ENCODE measurements around the gene PRSS57. TPM values are rescaled to one million over a fixed set of nuclear protein-coding genes. Genes with fewer than 3 reads are reported as not detected.
A peak's percentile ranks its signal among the peaks of the same experiment; 100 is the strongest.

PRSS57 gene
- total RNA-seq, 1 experiment from 2014 or later = not detected

DNA sequence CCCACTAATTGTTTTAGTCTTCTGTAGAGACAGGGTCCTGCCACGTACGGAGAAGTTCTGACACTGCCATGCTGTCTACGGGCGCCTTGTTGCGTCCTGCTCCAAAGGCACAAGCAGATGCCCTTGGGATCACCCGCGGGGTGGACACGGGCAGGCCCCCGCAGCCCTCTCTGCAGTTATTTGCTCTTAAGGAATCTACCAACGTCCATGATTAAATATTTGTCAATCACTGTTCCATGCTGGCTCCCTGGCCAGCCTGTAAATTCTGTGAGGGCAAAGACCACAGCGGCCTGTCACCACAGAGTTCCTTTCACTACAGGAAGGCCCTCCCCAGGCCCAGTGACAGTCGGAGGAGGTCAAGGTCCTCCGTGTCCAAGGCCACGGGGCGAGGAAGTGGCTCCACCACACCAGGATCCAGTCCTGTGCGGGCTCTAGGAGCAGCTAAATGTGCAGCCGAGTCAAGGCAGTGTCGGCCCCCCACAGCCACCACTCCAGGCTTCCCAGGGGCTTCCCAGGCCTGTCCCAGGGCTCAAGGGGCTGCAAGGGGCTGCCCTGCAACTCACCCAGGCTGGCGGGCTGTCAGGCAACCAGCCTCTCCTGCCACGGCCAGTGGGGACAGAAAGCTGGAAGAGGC is 34.3 kb downstream of the PRSS57 start:
- H3K27me3 ChIP-seq = no peaks in the 10 kb centered on the region
- no peak overlapping the region for H3K27ac ChIP-seq
- H3K36me3 ChIP-seq = no peaks in the 10 kb centered on the region; the same call in 1 of the 2 replicates
- H3K4me1 ChIP-seq = peaks cover 10% of the 10 kb centered on the region
- H3K9me3 ChIP-seq (replicated peaks) = no peaks in the 10 kb centered on the region
- no peak overlapping the region for H3K4me3 ChIP-seq
- no peak for DNase-seq

- Histone ChIP-seq H3K36me3 (peaks cover 7% of the 10 kb centered on the region; the same call in 1 of the 2 replicates), H3K4me1 (peaks cover 10% of the 10 kb centered on the region)
Observed at GRCh38 chr19:658916-659839, 36.1 kb downstream of the PRSS57 start.

DNA sequence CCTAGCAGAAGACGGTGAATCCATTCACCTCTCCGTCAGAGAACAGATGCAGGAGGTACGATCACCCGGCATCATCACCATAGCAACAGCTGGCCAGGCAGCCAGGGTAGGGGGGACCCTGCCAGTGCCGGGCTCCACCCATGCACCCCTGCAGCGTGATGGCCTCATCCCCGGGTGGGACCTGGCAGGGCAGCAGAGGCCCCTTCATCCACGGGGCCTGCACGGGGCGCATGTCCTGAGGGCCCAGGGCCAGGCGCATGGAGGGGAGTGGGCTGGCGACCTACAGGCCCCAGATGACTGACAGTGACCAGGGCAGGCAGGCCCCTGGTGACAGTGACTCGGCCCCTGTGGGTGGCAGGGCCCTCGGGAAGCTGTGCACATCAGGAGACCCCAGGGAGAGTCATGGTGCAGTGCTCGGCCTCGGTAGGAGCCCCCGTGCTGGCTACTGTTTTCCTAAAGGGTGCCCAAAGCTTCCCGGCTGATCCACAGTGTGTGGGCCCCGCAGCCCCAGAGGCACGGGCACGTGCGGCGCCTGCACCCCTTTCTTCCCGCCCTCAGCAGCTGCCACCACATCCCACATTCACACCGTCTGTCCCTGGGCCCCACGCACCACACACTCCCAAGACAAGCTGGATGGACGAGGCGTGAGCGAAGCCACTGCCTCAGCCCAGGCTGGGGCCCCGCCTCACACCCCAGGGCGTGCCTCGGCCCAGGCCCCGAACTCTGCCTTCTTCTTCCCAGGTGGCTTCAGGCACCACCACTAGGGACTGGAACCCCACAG is 37.0 kb downstream of the PRSS57 start:
- Histone ChIP-seq H3K36me3 (peaks cover 13% of the 10 kb centered on the region; the same call in 1 of the 2 replicates), H3K4me1 (peaks cover 10% of the 10 kb centered on the region), H3K27ac (no peak overlapping the region), H3K9me3 (replicated peaks) (no peaks in the 10 kb centered on the region), H3K4me3 (no peak overlapping the region), H3K27me3 (no peaks in the 10 kb centered on the region)
- no peak for DNase-seq

More at GRCh38 chr19:658916-659839, 36.1 kb downstream of the PRSS57 start:
- no peak for DNase-seq
- no peak overlapping the region for H3K4me3 ChIP-seq
- no peak overlapping the region for H3K27ac ChIP-seq
- no peaks in the 10 kb centered on the region for H3K27me3 ChIP-seq
- H3K9me3 ChIP-seq (replicated peaks) = no peaks in the 10 kb centered on the region

DNA sequence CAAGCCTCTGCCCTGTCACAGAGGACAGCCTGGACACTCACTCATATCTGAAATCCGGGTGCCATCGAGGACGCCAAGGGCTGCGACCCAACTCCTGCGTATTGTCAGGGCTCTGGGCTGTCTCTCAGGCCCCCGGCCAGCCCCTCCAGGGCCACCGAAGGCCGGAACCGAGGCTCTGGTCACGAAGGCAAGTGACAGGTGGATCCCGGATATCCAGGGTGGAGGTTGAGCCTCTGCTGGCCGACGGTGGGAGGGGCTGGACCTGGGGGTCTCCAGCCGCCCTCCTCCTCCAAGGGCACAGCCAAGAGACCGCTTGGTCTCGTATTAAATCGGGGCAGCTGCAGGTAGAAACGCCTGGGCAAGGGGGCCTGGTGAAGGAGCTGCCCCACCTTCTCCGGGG is 37.6 kb downstream of the PRSS57 start:
- peaks cover 13% of the 10 kb centered on the region; the same call in 1 of the 2 replicates for H3K36me3 ChIP-seq
- DNase-seq = no peak
- no peak overlapping the region for H3K4me3 ChIP-seq
- no peak overlapping the region for H3K27ac ChIP-seq
- H3K27me3 ChIP-seq = no peaks in the 10 kb centered on the region
- no peaks in the 10 kb centered on the region for H3K9me3 ChIP-seq (replicated peaks)
- H3K4me1 ChIP-seq = peaks cover 10% of the 10 kb centered on the region

DNA sequence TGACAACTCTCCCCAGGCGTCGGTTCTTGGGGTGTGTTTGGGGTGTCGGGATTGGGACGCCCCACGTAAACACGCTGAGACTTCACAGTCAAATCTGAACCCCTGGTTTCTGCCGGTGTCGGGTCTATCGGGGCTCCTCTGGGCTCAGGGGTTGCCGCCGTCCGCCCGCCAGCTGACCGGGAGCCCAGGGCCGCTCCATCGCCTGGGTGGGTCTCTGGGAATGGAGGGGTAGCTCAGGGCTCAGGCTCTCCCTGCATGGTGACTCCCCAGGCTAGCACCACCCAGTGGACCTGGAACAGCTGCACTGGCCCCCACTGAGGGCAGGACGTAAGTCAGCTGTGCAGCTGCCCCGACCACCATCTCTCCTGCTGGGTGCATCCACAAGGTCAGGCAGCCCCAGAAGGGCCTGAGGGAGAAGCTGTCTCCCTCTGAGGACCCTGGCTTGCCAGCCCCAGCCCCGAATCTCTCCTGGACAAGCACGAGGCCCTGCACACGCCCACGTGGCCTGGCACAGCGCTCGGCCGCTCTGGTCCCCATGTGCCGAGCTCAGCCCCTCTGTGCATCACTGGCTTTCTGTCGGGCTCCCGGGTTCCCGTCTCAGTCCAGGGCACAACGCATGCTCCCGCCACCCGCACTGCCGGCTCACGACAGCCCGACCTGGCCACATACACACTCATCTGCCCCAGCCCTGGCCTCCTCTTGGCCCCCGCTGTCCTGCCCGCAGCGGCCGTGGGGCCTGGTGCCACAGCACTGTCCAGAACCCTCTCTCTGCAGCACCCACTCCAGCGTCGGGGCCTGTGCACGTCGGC is 38.3 kb downstream of the PRSS57 start:
- Histone ChIP-seq H3K27me3 (no peaks in the 10 kb centered on the region), H3K36me3 (peaks cover 13% of the 10 kb centered on the region; the same call in 1 of the 2 replicates), H3K4me3 (no peak overlapping the region), H3K27ac (no peak overlapping the region), H3K4me1 (peaks cover 10% of the 10 kb centered on the region), H3K9me3 (replicated peaks) (no peaks in the 10 kb centered on the region)
- peak; percentile 49 to 52 for DNase-seq

GRCh38 chr19:655691-656090 is 39.6 kb downstream of the PRSS57 start:
- Histone ChIP-seq H3K27ac (no peak overlapping the region), H3K27me3 (no peaks in the 10 kb centered on the region), H3K4me1 (peaks cover 10% of the 10 kb centered on the region), H3K9me3 (replicated peaks) (no peaks in the 10 kb centered on the region), H3K4me3 (no peak overlapping the region), H3K36me3 (peaks cover 15% of the 10 kb centered on the region; the same call in 1 of the 2 replicates)
- DNase-seq = no peak

DNA sequence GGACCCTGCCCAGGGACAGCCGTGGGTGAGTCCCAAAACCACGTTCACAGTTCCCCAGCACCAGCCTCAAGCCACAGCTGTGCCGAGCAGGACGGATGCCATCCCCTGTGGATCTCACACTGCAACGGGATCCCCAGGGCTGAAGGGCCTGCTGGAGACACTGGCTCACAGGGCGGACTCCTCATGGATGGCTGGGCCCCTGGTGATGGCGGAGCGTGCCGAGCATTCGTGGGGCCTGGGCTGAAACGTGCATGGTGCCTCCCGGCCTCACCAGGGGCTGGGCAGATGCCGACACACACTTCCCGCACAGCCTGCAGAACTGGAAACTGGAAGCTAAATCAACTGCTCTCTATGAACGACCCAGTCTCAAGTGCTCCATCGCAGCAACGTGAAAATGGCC is 41.8 kb downstream of the PRSS57 start:
- H3K4me1 ChIP-seq = peaks cover 10% of the 10 kb centered on the region
- no peak overlapping the region for H3K27ac ChIP-seq
- no peaks in the 10 kb centered on the region for H3K9me3 ChIP-seq (replicated peaks)
- peaks cover 27% of the 10 kb centered on the region; the same call in 1 of the 2 replicates for H3K36me3 ChIP-seq
- no peaks in the 10 kb centered on the region for H3K27me3 ChIP-seq
- no peak for DNase-seq
- H3K4me3 ChIP-seq = no peak overlapping the region

GRCh38 chr19:652467-653389 is 42.5 kb downstream of the PRSS57 start:
- Histone ChIP-seq H3K9me3 (replicated peaks) (no peaks in the 10 kb centered on the region), H3K36me3 (peaks cover 28% of the 10 kb centered on the region; the same call in 1 of the 2 replicates), H3K27me3 (no peaks in the 10 kb centered on the region), H3K27ac (no peak overlapping the region), H3K4me1 (peaks cover 10% of the 10 kb centered on the region), H3K4me3 (no peak overlapping the region)
- no peak for DNase-seq

DNA sequence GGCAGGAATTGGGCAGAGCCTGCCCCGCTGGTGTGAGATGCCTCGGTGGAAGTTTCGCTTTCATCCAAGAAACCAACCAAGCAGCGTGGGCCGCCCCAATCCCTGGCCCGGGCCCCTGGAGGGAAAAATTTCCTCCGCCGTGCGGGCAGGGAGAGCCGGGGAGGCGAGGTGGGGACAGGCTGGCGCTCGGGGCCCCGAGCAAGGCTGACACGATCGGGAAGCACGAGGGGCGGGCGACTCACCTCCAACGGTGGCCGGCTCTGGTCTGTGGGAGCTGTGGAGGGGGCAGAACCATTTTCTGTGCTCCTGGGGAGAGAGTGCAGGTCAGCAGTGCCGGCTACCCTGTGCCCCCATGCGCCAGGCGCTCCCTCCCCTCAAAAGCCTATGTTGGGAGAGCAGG is 43.3 kb downstream of the PRSS57 start:
- Histone ChIP-seq H3K36me3 (peaks cover 35% of the 10 kb centered on the region), H3K4me1 (peaks cover 4% of the 10 kb centered on the region)

GRCh38 chr19:651114-651818 is 44.0 kb downstream of the PRSS57 start:
- Histone ChIP-seq H3K36me3 (peaks cover 36% of the 10 kb centered on the region), H3K4me3 (no peak overlapping the region), H3K9me3 (replicated peaks) (no peaks in the 10 kb centered on the region), H3K27ac (no peak overlapping the region), H3K27me3 (no peaks in the 10 kb centered on the region), H3K4me1 (no peaks in the 10 kb centered on the region)
- no peak for DNase-seq

More for the DNA sequence above, 43.3 kb downstream of the PRSS57 start:
- no peak overlapping the region for H3K4me3 ChIP-seq
- no peaks in the 10 kb centered on the region for H3K27me3 ChIP-seq
- H3K9me3 ChIP-seq (replicated peaks) = no peaks in the 10 kb centered on the region
- H3K27ac ChIP-seq = no peak overlapping the region
- DNase-seq = no peak

- Histone ChIP-seq H3K9me3 (replicated peaks) (no peaks in the 10 kb centered on the region), H3K4me3 (no peak overlapping the region), H3K36me3 (peaks cover 42% of the 10 kb centered on the region), H3K27ac (no peak overlapping the region), H3K27me3 (no peaks in the 10 kb centered on the region), H3K4me1 (no peaks in the 10 kb centered on the region)
- no peak for DNase-seq
Observed at GRCh38 chr19:650121-650520, 45.1 kb downstream of the PRSS57 start.

- H3K27me3 ChIP-seq = no peaks in the 10 kb centered on the region
- H3K9me3 ChIP-seq (replicated peaks) = no peaks in the 10 kb centered on the region
- H3K4me1 ChIP-seq = no peaks in the 10 kb centered on the region
- H3K36me3 ChIP-seq = peaks cover 42% of the 10 kb centered on the region
- no peak for DNase-seq
- no peak overlapping the region for H3K4me3 ChIP-seq
- H3K27ac ChIP-seq = no peak overlapping the region
Observed at GRCh38 chr19:648904-649801, 46.1 kb downstream of the PRSS57 start.
